K562 (cell line): ENCODE measurements around the gene AP2S1. TPM values are rescaled to one million over a fixed set of nuclear protein-coding genes. Genes with fewer than 3 reads are reported as not detected.

Experiments used
- ATAC-seq: fragments of 200-7000 bp; cut with Tn5 transposase; 3 replicates; pipeline ENCODE4 v1.9.1; 2020; ENCODE audit warnings: moderate library complexity
- BruUV-seq: library from RNA; stranded (reverse); fragments of 400-500 nt; replicated peaks from 2 replicates; lab custom pipeline; 2021; lab: Mats Ljungman, UMichigan
- CTCF ChIA-PET: fragments of 300-600 bp; formaldehyde crosslinking; extraction: SDS; loops from one replicate; lab custom pipeline; 2021; ENCODE audit warnings: low intra/inter-chr PET ratio; lab: Yijun Ruan, JAX
- POLR2A ChIA-PET: fragments of 300-600, 350-650 bp; sonication (Branson Sonifier 250); formaldehyde crosslinking; extraction: SDS; loops from one replicate; lab custom pipeline; 2021; ENCODE audit warnings: antibody characterized with exemption, inconsistent platforms; lab: Yijun Ruan, JAX
- DNase-seq, 4 experiments: peaks; one replicate each; pipeline versions ENCODE4 v3.0.0 to v3.0.0-alpha.2; 2011 to 2018; ENCODE audit warnings: low spot score in 3 of 4, mixed read lengths in 3 of 4; ENCODE audit errors: extremely low read depth in 1 of 4
- FAIRE-seq: peaks from 2 replicates; lab custom pipeline; 2011; peaks lifted over from hg19 to GRCh38; lab: Jason Lieb, UNC
- H2AFZ ChIP-seq: 2 replicates; pipeline ENCODE4 v1.6.0; 2011; ENCODE audit warnings: low read depth, low read length, control low read depth, inconsistent platforms
- H3K27ac ChIP-seq: fragments of 200-600 bp; 3 replicates; pipeline ENCODE4 v1.8.0; 2011; ENCODE audit warnings: low read depth, mild to moderate bottlenecking, control low read depth, inconsistent platforms, low read length, moderate library complexity, mixed read lengths; ENCODE audit errors: extremely low read depth
- H3K27me3 ChIP-seq, 2 experiments: fragments of 300-600 bp in 1 of 2; 2 replicates in 1 of 2; 3 replicates in 1 of 2; pipeline versions ENCODE4 v1.6.0 to v1.8.0; 2011; ENCODE audit warnings: inconsistent platforms in 2 of 2, low read length in 2 of 2, mild to moderate bottlenecking in 1 of 2, mixed read lengths in 1 of 2, moderate library complexity in 1 of 2; ENCODE audit not compliant: control insufficient read depth in 2 of 2, insufficient read depth in 2 of 2
- H3K36me3 ChIP-seq: fragments of 300-600 bp; 3 replicates; pipeline ENCODE4 v1.8.0; 2011; ENCODE audit warnings: mild to moderate bottlenecking, low read length, inconsistent platforms; ENCODE audit not compliant: control insufficient read depth, insufficient read depth
- H3K4me1 ChIP-seq, 2 experiments: fragments of 200-600 bp in 1 of 2; replicated peaks in 1 of 2; 2 replicates in 1 of 2; 3 replicates in 1 of 2; pipeline versions ENCODE4 v1.5.1 to v1.8.0; 2011; ENCODE audit warnings: inconsistent platforms in 2 of 2, low read length in 2 of 2, mild to moderate bottlenecking in 1 of 2, mixed read lengths in 1 of 2, moderate library complexity in 1 of 2; ENCODE audit not compliant: control insufficient read depth in 2 of 2, insufficient read depth in 2 of 2
- H3K4me2 ChIP-seq: 2 replicates; pipeline ENCODE4 v1.6.1; 2011; ENCODE audit warnings: low read length, control low read depth, inconsistent platforms, mixed read lengths; ENCODE audit not compliant: insufficient read depth
- H3K4me3 ChIP-seq: fragments of 200-600 bp; sonication (generic), shearing (Covaris generic); 2 replicates; pipeline ENCODE4 v1.5.1; 2016; ENCODE audit warnings: control low read depth, inconsistent platforms
- H3K79me2 ChIP-seq: fragments of 200-600 bp; 3 replicates; pipeline ENCODE4 v1.8.0; 2011; ENCODE audit warnings: low read length, inconsistent platforms; ENCODE audit not compliant: control insufficient read depth, insufficient read depth
- H3K9ac ChIP-seq, 2 experiments: 2 replicates each; pipeline versions ENCODE4 v1.6.0 to v1.6.1; 2011; ENCODE audit warnings: low read depth in 2 of 2, low read length in 2 of 2, control low read depth in 1 of 2, inconsistent platforms in 1 of 2, mild to moderate bottlenecking in 1 of 2, mixed read lengths in 1 of 2; ENCODE audit not compliant: insufficient read depth in 1 of 2
- H3K9me1 ChIP-seq: one replicate; pipeline ENCODE4 v1.6.0; 2011; ENCODE audit warnings: inconsistent platforms, mild to moderate bottlenecking, low read length, moderate library complexity; ENCODE audit not compliant: control insufficient read depth, insufficient read depth
- H3K9me3 ChIP-seq: replicated peaks from 2 replicates; pipeline ENCODE4 v1.5.1; 2011; ENCODE audit warnings: low read depth, low read length, inconsistent platforms; ENCODE audit not compliant: control insufficient read depth, insufficient read depth
- H4K20me1 ChIP-seq: replicated peaks from 2 replicates; pipeline ENCODE4 v1.6.1; 2011; ENCODE audit warnings: low read length, inconsistent platforms, mixed read lengths; ENCODE audit not compliant: control insufficient read depth, insufficient read depth
- CSDE1 ChIP-seq, 2 experiments: fragments of 450-650 bp; IDR thresholded peaks; 2 replicates each; pipeline ENCODE4 v1.6.1; 2016; ENCODE audit warnings: mild to moderate bottlenecking in 1 of 2
- DEAF1 ChIP-seq: fragments of 450-650 bp; formaldehyde crosslinking; IDR thresholded peaks from 2 replicates; pipeline ENCODE4 v1.4.0; 2020; ENCODE audit warnings: mild to moderate bottlenecking, moderate library complexity
- FOSL1 ChIP-seq: fragments of 200-800 bp; sonication (Bioruptor generic); conservative IDR thresholded peaks from 2 replicates; pipeline ENCODE4 v1.6.1; 2016; ENCODE audit warnings: missing genetic modification characterization, missing compliant biosample characterization
- FOXJ2 ChIP-seq: fragments of 200-800 bp; sonication (Bioruptor generic); IDR thresholded peaks from 2 replicates; pipeline ENCODE4 v1.6.1; 2016; ENCODE audit warnings: missing genetic modification characterization, missing compliant biosample characterization
- GABPA ChIP-seq: fragments of 200-800 bp; sonication (Bioruptor generic); conservative IDR thresholded peaks from 2 replicates; pipeline ENCODE4 v1.6.1; 2016; ENCODE audit warnings: low read depth, missing genetic modification characterization, missing compliant biosample characterization
- GTF2E2 ChIP-seq: fragments of 200-800 bp; sonication (Bioruptor generic); IDR thresholded peaks from 2 replicates; pipeline ENCODE4 v1.6.1; 2016; ENCODE audit warnings: missing genetic modification characterization, missing compliant biosample characterization
- HDAC1 ChIP-seq, 2 experiments: fragments of 450-650 bp; IDR thresholded peaks; 2 replicates each; pipeline ENCODE4 v1.6.1; 2016 to 2017; ENCODE audit warnings: inconsistent platforms in 1 of 2, mild to moderate bottlenecking in 1 of 2, moderate library complexity in 1 of 2
- HNRNPH1 ChIP-seq: fragments of 200-400 bp; formaldehyde crosslinking; optimal IDR thresholded peaks from 2 replicates; pipeline ENCODE3; 2017; ENCODE audit warnings: low read depth, mild to moderate bottlenecking, low read length, moderate library complexity
- MTA1 ChIP-seq: fragments of 450-650 bp; IDR thresholded peaks from 2 replicates; pipeline ENCODE4 v1.6.1; 2017; ENCODE audit warnings: borderline replicate concordance
- MTA3 ChIP-seq: fragments of 450-650 bp; formaldehyde crosslinking; IDR thresholded peaks from 2 replicates; pipeline ENCODE4 v1.6.1; 2017; ENCODE audit warnings: mild to moderate bottlenecking, borderline replicate concordance
- NR2C2 ChIP-seq, 2 experiments: fragments of 200-800 bp in 1 of 2; sonication (Bioruptor generic) in 1 of 2; sonication (generic) in 1 of 2; formaldehyde crosslinking in 1 of 2; IDR thresholded peaks; 2 replicates each; pipeline versions ENCODE4 v1.6.1 to v1.8.0; 2016 to 2022; ENCODE audit warnings: mild to moderate bottlenecking in 1 of 2, missing compliant biosample characterization in 1 of 2, missing genetic modification characterization in 1 of 2, missing genetic modification reagents in 1 of 2
- PHTF2 ChIP-seq: fragments of 250-450 bp; sonication (Bioruptor Pico); IDR thresholded peaks from 2 replicates; pipeline ENCODE4 v1.5.0; 2021; ENCODE audit warnings: mild to moderate bottlenecking
- STAG1 ChIP-seq: sonication (generic); formaldehyde crosslinking; IDR thresholded peaks from 2 replicates; pipeline ENCODE4 v1.5.0; 2020; ENCODE audit warnings: missing genetic modification reagents, borderline replicate concordance
- STAT5A ChIP-seq: IDR thresholded peaks from 2 replicates; pipeline ENCODE4 v1.6.1; 2012; ENCODE audit warnings: low read length, inconsistent platforms, borderline replicate concordance
- U2AF1 ChIP-seq: fragments of 200-400 bp; formaldehyde crosslinking; optimal IDR thresholded peaks from 2 replicates; pipeline ENCODE3; 2017; ENCODE audit warnings: mild to moderate bottlenecking, low read depth, low read length, moderate library complexity
- ZNF766 ChIP-seq: fragments of 200-800 bp; sonication (Bioruptor generic); conservative IDR thresholded peaks from 2 replicates; pipeline ENCODE4 v1.6.1; 2016; ENCODE audit warnings: missing genetic modification characterization, missing compliant biosample characterization
- WGBS: fragments of 100-300 bp; shearing (Covaris generic); methylation state at CpG from one replicate; pipeline ENCODE4 v1.1.6; 2016; ENCODE audit warnings: low coverage, mixed read lengths; ENCODE audit not compliant: insufficient coverage; ENCODE audit errors: missing lambda C conversion rate; 5-methylcytosine and 5-hydroxymethylcytosine counted together
- in situ Hi-C: fragments of 300-500 bp; cut with MboI; formaldehyde crosslinking; loops from 4 replicates; pipeline ENCODE4 v1.15.0; 2018; ENCODE audit warnings: inconsistent platforms, mixed read lengths
- intact Hi-C: fragments of 100-400 bp; cut with micrococcal nuclease; formaldehyde crosslinking; loops from 2 replicates; pipeline ENCODE4 v1.14.2; 2022
- polyA plus RNA-seq, 8 experiments: library from polyadenylated mRNA; depleted of rRNA in 4 of 8; stranded (reverse) in 5 of 8; unstranded in 3 of 8; fragments of >200 nt; fragmentation: Nextera tagmentation in 2 of 8; fragmentation: Illumina TruSeq in 1 of 8; extraction: Ambion mirVana in 2 of 8; extraction: Trizol in 1 of 8; gene quantifications; 2 replicates each; pipeline versions ENCODE4 v1.2.1 to v1.2.3, GENCODE V29; 2011 to 2014; ENCODE audit warnings: inconsistent platforms in 1 of 8, missing spikeins in 1 of 8
- total RNA-seq, 7 experiments: library from RNA; depleted of rRNA in 6 of 7; stranded (reverse); fragments of >200 nt in 6 of 7; fragmentation: Illumina TruSeq in 2 of 7; extraction: Trizol in 2 of 7; gene quantifications; 2 replicates each; pipeline versions ENCODE4 v1.2.1 to v1.2.3, GENCODE V29; 2011 to 2021; ENCODE audit warnings: low replicate concordance in 1 of 7
- TF ChIP-seq, protein P1 (sequence below): conservative IDR thresholded peaks from 2 replicates; pipeline ENCODE4 v1.6.1; 2011; ENCODE audit warnings: low read depth, mild to moderate bottlenecking, low read length; ENCODE audit not compliant: control insufficient read depth
- TF ChIP-seq, protein P2 (sequence below): sonication (generic); formaldehyde crosslinking; IDR thresholded peaks from 2 replicates; pipeline ENCODE4 v1.9.0; 2022; ENCODE audit warnings: mild to moderate bottlenecking, missing genetic modification reagents

AP2S1 gene
- total and polyA plus RNA-seq, 9 of the 15 experiments (the other 6 are each of a cell fraction or from before 2014, with no cell fraction given), result 32.4 to 294 (median 136) TPM

GRCh38 chr19:46841458-46842083, 9.1 kb downstream of the AP2S1 start:
- Histone ChIP-seq H3K27ac (peak overlapping the region; percentile 19; the same call in 1 of the 3 replicates), H3K79me2 (peaks cover 27% of the 10 kb centered on the region), H3K9ac (peak overlapping the region in 1 of 2 experiments; percentile 69; a peak in 1 of 4 replicates), H3K4me2 (no peak overlapping the region), H3K4me3 (no peak overlapping the region), H4K20me1 (0 out of 2 replicates have a peak, but pooled peaks cover 4% of the 10 kb centered on the region), H2AFZ (no peak overlapping the region), H3K36me3 (peaks cover 72% of the 10 kb centered on the region), H3K27me3 (no peaks in the 10 kb centered on the region), H3K9me3 (no peaks in the 10 kb centered on the region), H3K9me1 (peaks cover 3% of the 10 kb centered on the region), H3K4me1 (peaks cover 40 to 48% of the 10 kb centered on the region in 2 experiments)
- ChIA-PET POLR2A (interaction anchor here (1.1 to 1.5 kb wide), 4 partner anchors 22 to 290 kb away, joined by 3 to 5 read pairs (median 4); no protein-coding TSS in a partner anchor), CTCF (interaction anchor here (0.8 to 2.8 kb wide), 4 partner anchors 82 to 92 kb away, joined by 3 to 42 read pairs (median 4); no protein-coding TSS in a partner anchor)
- intact Hi-C loops (no loop called here), in situ Hi-C loops (loop anchor here (5.0 kb wide), 1 partner anchor 74 kb away; no protein-coding TSS in a partner anchor)
- 46% methylated on average over 12 of the region's 12 CpGs for WGBS
- ATAC-seq, result no peak; the same call in 2 of the 3 replicates
- peak in 3 of 4 experiments; percentile 14 to 63 (median 46) for DNase-seq
- FAIRE-seq, result no peak
- BruUV-seq, result no TSS peak
- TF ChIP-seq FOXJ2 (tag), result peak; percentile 86
- TF ChIP-seq GABPA, result 0 out of 2 replicates have a peak, but pooled peaks have one; percentile 33
- TF ChIP-seq STAG1 (CRISPR knock-in tag), result no peak
- 0 out of 2 replicates have a peak, but pooled peaks have one; percentile 23 for TF ChIP-seq ZNF766 (CRISPR knock-in tag)
- no peak for TF ChIP-seq U2AF1
- TF ChIP-seq MTA1, result no peak
- TF ChIP-seq CSDE1 (IDR thresholded peaks at IDR 0.05), result no peak
- no peak for TF ChIP-seq NR2C2 (CRISPR knock-in tag; IDR thresholded peaks at IDR 0.05)
- TF ChIP-seq NR2C2 (tag; IDR thresholded peaks at IDR 0.05), result no peak
- no peak for TF ChIP-seq DEAF1 (CRISPR knock-in tag)
- TF ChIP-seq, protein P1, sequence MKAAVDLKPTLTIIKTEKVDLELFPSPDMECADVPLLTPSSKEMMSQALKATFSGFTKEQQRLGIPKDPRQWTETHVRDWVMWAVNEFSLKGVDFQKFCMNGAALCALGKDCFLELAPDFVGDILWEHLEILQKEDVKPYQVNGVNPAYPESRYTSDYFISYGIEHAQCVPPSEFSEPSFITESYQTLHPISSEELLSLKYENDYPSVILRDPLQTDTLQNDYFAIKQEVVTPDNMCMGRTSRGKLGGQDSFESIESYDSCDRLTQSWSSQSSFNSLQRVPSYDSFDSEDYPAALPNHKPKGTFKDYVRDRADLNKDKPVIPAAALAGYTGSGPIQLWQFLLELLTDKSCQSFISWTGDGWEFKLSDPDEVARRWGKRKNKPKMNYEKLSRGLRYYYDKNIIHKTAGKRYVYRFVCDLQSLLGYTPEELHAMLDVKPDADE, result no peak
- peak; percentile 41; the same call in 1 of the 2 replicates for TF ChIP-seq FOSL1
- no peak for TF ChIP-seq PHTF2 (CRISPR knock-in tag)
- TF ChIP-seq MTA3, result no peak
- TF ChIP-seq GTF2E2 (tag), result no peak
- TF ChIP-seq STAT5A, result no peak
- TF ChIP-seq, protein P2, sequence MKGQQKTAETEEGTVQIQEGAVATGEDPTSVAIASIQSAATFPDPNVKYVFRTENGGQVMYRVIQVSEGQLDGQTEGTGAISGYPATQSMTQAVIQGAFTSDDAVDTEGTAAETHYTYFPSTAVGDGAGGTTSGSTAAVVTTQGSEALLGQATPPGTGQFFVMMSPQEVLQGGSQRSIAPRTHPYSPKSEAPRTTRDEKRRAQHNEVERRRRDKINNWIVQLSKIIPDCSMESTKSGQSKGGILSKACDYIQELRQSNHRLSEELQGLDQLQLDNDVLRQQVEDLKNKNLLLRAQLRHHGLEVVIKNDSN (CRISPR knock-in tag), result no peak
- no peak for TF ChIP-seq HNRNPH1
- TF ChIP-seq HDAC1 (IDR thresholded peaks at IDR 0.05), result no peak
